ENCODE results near the gene G0S2.

DNA sequence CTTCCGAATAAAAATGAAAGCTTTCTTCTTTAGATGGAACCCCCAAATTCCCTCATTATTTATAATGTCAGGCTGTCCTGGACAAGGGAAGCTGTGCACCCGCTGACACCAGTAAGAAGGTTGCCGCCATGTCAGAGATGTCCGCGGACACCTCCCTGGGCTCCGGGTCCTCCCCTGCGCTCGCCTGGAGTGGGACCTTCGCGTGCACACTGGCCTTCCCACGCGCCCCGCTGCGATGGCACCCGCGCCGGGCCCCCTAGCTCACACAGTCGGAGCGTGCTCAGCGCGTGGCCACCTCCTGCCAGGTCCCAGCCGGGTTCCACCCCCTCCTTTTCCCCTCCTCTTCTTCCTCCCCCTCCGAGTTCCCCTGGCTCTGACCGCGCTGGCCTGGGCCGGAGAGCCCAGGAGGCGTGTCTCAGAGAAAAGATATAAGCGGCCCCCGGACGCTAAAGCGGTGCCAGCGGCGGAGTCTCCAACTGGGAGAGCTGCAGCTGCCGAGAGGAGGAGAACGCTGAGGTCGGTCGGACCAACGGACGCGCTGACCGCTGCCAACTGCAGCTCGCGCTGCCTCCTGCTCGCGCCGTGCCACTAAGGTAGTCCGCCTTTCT, at the start of gene G0S2:
- TF ChIP-seq, protein P1, sequence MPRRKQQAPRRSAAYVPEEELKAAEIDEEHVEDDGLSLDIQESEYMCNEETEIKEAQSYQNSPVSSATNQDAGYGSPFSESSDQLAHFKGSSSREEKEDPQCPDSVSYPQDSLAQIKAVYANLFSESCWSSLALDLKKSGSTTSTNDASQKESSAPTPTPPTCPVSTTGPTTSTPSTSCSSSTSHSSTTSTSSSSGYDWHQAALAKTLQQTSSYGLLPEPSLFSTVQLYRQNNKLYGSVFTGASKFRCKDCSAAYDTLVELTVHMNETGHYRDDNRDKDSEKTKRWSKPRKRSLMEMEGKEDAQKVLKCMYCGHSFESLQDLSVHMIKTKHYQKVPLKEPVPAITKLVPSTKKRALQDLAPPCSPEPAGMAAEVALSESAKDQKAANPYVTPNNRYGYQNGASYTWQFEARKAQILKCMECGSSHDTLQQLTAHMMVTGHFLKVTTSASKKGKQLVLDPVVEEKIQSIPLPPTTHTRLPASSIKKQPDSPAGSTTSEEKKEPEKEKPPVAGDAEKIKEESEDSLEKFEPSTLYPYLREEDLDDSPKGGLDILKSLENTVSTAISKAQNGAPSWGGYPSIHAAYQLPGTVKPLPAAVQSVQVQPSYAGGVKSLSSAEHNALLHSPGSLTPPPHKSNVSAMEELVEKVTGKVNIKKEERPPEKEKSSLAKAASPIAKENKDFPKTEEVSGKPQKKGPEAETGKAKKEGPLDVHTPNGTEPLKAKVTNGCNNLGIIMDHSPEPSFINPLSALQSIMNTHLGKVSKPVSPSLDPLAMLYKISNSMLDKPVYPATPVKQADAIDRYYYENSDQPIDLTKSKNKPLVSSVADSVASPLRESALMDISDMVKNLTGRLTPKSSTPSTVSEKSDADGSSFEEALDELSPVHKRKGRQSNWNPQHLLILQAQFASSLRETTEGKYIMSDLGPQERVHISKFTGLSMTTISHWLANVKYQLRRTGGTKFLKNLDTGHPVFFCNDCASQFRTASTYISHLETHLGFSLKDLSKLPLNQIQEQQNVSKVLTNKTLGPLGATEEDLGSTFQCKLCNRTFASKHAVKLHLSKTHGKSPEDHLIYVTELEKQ (CRISPR knock-in tag; IDR thresholded peaks at IDR 0.05), result no peak; the same call in 1 of the 2 replicates
- TF ChIP-seq CBX3 (IDR thresholded peaks at IDR 0.05; ENCODE audit: borderline replicate concordance in 1 of 2, low read length in 2 of 2) (no peak), SLC30A9 (CRISPR knock-in tag; IDR thresholded peaks at IDR 0.05) (no peak), KDM1A (IDR thresholded peaks at IDR 0.05) (no peak), CREB1 (IDR thresholded peaks at IDR 0.05) (no peak), CREB1 (CRISPR knock-in tag; IDR thresholded peaks at IDR 0.05) (peak; percentile 63), SAP30 (IDR thresholded peaks at IDR 0.05; ENCODE audit: borderline replicate concordance, insufficient read depth, low read depth, low read length, poor library complexity, severe bottlenecking) (no peak)
- TF ChIP-seq, protein P2, sequence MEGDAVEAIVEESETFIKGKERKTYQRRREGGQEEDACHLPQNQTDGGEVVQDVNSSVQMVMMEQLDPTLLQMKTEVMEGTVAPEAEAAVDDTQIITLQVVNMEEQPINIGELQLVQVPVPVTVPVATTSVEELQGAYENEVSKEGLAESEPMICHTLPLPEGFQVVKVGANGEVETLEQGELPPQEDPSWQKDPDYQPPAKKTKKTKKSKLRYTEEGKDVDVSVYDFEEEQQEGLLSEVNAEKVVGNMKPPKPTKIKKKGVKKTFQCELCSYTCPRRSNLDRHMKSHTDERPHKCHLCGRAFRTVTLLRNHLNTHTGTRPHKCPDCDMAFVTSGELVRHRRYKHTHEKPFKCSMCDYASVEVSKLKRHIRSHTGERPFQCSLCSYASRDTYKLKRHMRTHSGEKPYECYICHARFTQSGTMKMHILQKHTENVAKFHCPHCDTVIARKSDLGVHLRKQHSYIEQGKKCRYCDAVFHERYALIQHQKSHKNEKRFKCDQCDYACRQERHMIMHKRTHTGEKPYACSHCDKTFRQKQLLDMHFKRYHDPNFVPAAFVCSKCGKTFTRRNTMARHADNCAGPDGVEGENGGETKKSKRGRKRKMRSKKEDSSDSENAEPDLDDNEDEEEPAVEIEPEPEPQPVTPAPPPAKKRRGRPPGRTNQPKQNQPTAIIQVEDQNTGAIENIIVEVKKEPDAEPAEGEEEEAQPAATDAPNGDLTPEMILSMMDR (IDR thresholded peaks at IDR 0.05 in 2 of 3, conservative IDR thresholded peaks at IDR 0.05 in 1 of 3; ENCODE audit: insufficient read depth in 2 of 3, low read depth in 1 of 3, low read length in 3 of 3), result no peak
- TF ChIP-seq, protein P3, sequence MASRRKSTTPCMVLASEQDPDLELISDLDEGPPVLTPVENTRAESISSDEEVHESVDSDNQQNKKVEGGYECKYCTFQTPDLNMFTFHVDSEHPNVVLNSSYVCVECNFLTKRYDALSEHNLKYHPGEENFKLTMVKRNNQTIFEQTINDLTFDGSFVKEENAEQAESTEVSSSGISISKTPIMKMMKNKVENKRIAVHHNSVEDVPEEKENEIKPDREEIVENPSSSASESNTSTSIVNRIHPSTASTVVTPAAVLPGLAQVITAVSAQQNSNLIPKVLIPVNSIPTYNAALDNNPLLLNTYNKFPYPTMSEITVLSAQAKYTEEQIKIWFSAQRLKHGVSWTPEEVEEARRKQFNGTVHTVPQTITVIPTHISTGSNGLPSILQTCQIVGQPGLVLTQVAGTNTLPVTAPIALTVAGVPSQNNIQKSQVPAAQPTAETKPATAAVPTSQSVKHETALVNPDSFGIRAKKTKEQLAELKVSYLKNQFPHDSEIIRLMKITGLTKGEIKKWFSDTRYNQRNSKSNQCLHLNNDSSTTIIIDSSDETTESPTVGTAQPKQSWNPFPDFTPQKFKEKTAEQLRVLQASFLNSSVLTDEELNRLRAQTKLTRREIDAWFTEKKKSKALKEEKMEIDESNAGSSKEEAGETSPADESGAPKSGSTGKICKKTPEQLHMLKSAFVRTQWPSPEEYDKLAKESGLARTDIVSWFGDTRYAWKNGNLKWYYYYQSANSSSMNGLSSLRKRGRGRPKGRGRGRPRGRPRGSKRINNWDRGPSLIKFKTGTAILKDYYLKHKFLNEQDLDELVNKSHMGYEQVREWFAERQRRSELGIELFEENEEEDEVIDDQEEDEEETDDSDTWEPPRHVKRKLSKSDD (conservative IDR thresholded peaks at IDR 0.05; ENCODE audit: low read length), result no peak

Data from K562 (cell line).